HK-2 (cell line): ENCODE results near the gene NFE2L1.
A peak's percentile ranks its signal among the peaks of the same experiment; 100 is the strongest.
"Not testable (repeated sequence)": the region's sequence is repeated elsewhere in the genome, so short reads cannot be mapped to it uniquely, and the experiment has no call there.

Experiments
- DNase-seq: peaks from one replicate; pipeline ENCODE4 v3.0.0-alpha.2; 2018; ENCODE audit not compliant: unreplicated experiment

Gene NFE2L1

GRCh38 chr17:48068491-48068961 is 20.4 kb downstream of the NFE2L1 start:
- DNase-seq: no peak

- DNase-seq: no peak
These were observed 22.0 kb downstream of the NFE2L1 start for GRCh38 chr17:48070195-48070594.

- no peak for DNase-seq
These were observed 23.5 kb downstream of the NFE2L1 start for GRCh38 chr17:48071654-48072053.

- DNase-seq: not testable (repeated sequence)
These were observed 24.7 kb downstream of the NFE2L1 start for GRCh38 chr17:48072811-48073210.

- not testable (repeated sequence) for DNase-seq
These were observed 25.5 kb downstream of the NFE2L1 start for GRCh38 chr17:48073566-48074094.

- DNase-seq: peak; percentile 60
These were observed 26.3 kb downstream of the NFE2L1 start for GRCh38 chr17:48074322-48075081.

- not testable (repeated sequence) for DNase-seq
These were observed 29.0 kb downstream of the NFE2L1 start for GRCh38 chr17:48077152-48077551.

GRCh38 chr17:48081858-48082257 is 33.7 kb downstream of the NFE2L1 start:
- no peak for DNase-seq

GRCh38 chr17:48084932-48085331 is 36.8 kb downstream of the NFE2L1 start:
- DNase-seq: no peak

- DNase-seq: no peak
These were observed 45.3 kb downstream of the NFE2L1 start for GRCh38 chr17:48093341-48094045.

GRCh38 chr17:48095611-48096010 is 47.5 kb downstream of the NFE2L1 start:
- DNase-seq: no peak

GRCh38 chr17:48100160-48100559 is 52.0 kb downstream of the NFE2L1 start:
- DNase-seq: no peak

GRCh38 chr17:48100591-48101011 is 52.4 kb downstream of the NFE2L1 start:
- DNase-seq: peak; percentile 69

GRCh38 chr17:48101012-48101720 is 53.0 kb downstream of the NFE2L1 start, which contains the start of gene CBX1:
Gene CBX1, minus strand, starts transcription at chr17:48101478. Its CDS starts 24,474 bp downstream, at chr17:48077004.
- peak; percentile 95 for DNase-seq

- no peak for DNase-seq
These were observed 54.0 kb downstream of the NFE2L1 start for GRCh38 chr17:48102043-48102750.

GRCh38 chr17:48102798-48103715 is 54.9 kb downstream of the NFE2L1 start:
- DNase-seq: no peak

- DNase-seq: no peak
These were observed 56.3 kb downstream of the NFE2L1 start for GRCh38 chr17:48104440-48104839.

GRCh38 chr17:48106802-48107136 is 58.6 kb downstream of the NFE2L1 start:
- no peak for DNase-seq

GRCh38 chr17:48107137-48108055 is 59.2 kb downstream of the NFE2L1 start, which contains the start of gene SNX11:
Gene SNX11, plus strand, starts transcription at chr17:48107766. Its CDS starts 4,278 bp downstream, at chr17:48112044.
- DNase-seq: peak; percentile 94
